Cardiac muscle cell (in vitro differentiated cells and primary cell): ENCODE measurements around the gene PNPLA7. TPM values are rescaled to one million over a fixed set of nuclear protein-coding genes. Genes with fewer than 3 reads are reported as not detected.

ENCODE experiments used
- DNase-seq, 2 donors: peaks; one replicate each; pipeline versions ENCODE4 v3.0.0 to v3.0.0-alpha.2; 2010 to 2017; ENCODE audit warnings: low read depth in 1 of 2, low spot score in 1 of 2
- H3K27ac ChIP-seq: fragments of 200-600 bp; sonication (generic); 2 replicates; pipeline ENCODE4 v1.5.1; 2016
- H3K27me3 ChIP-seq: fragments of 200-600 bp; sonication (generic); 2 replicates; pipeline ENCODE4 v1.6.0; 2016; ENCODE audit warnings: control low read depth
- H3K36me3 ChIP-seq: fragments of 200-600 bp; sonication (generic); 2 replicates; pipeline ENCODE4 v1.5.1; 2016; ENCODE audit warnings: control low read depth
- H3K4me1 ChIP-seq: fragments of 200-600 bp; sonication (generic); 2 replicates; pipeline ENCODE4 v1.8.1; 2017; ENCODE audit warnings: low read depth, mild to moderate bottlenecking, mixed run types
- H3K4me3 ChIP-seq: fragments of 200-600 bp; sonication (generic); 2 replicates; pipeline ENCODE4 v1.5.1; 2016; ENCODE audit warnings: mild to moderate bottlenecking
- H3K9me3 ChIP-seq: fragments of 200-600 bp; sonication (generic); 2 replicates; pipeline ENCODE4 v1.5.1; 2017; ENCODE audit warnings: low read depth, mild to moderate bottlenecking, control low read depth
- CTCF ChIP-seq: IDR thresholded peaks from 2 replicates; pipeline ENCODE4 v1.5.1; 2012; ENCODE audit warnings: low read depth, mild to moderate bottlenecking, low read length
- polyA plus RNA-seq: library from polyadenylated mRNA; unstranded; fragments of >200 nt; fragmentation: Nextera tagmentation; extraction: Ambion mirVana; gene quantifications from 2 replicates; pipeline ENCODE4 v1.2.1, GENCODE V29; 2016
- total RNA-seq: library from RNA; depleted of rRNA; stranded (reverse); fragments of >200 nt; gene quantifications from 2 replicates; pipeline ENCODE4 v1.2.3, GENCODE V29; 2016

The PNPLA7 gene
- total and polyA plus RNA-seq, 2 experiments from 2014 or later, result 1.4 to 3.6 TPM

- H3K9me3 ChIP-seq, result no peaks in the 10 kb centered on the region
- H3K4me3 ChIP-seq, result no peak overlapping the region
- no peak for DNase-seq
- H3K27me3 ChIP-seq, result no peaks in the 10 kb centered on the region
- H3K27ac ChIP-seq, result no peak overlapping the region
- no peaks in the 10 kb centered on the region for H3K36me3 ChIP-seq
- no peak for TF ChIP-seq CTCF
- peaks cover 16% of the 10 kb centered on the region for H3K4me1 ChIP-seq
Observed at GRCh38 chr9:137493364-137494103, 56.7 kb downstream of the PNPLA7 start.

GRCh38 chr9:137492464-137493363 is 57.5 kb downstream of the PNPLA7 start:
- Histone ChIP-seq H3K36me3 (no peaks in the 10 kb centered on the region), H3K27ac (no peak overlapping the region), H3K9me3 (no peaks in the 10 kb centered on the region), H3K27me3 (no peaks in the 10 kb centered on the region), H3K4me3 (no peak overlapping the region), H3K4me1 (peaks cover 16% of the 10 kb centered on the region)
- DNase-seq, result no peak
- TF ChIP-seq CTCF, result no peak

GRCh38 chr9:137491735-137492432 is 58.3 kb downstream of the PNPLA7 start:
- Histone ChIP-seq H3K27ac (no peak overlapping the region), H3K9me3 (no peaks in the 10 kb centered on the region), H3K4me3 (no peak overlapping the region), H3K4me1 (peaks cover 16% of the 10 kb centered on the region), H3K36me3 (no peaks in the 10 kb centered on the region), H3K27me3 (no peaks in the 10 kb centered on the region)
- no peak for TF ChIP-seq CTCF
- peak in 1 of 2 donors; percentile 40 for DNase-seq

GRCh38 chr9:137490532-137491186 is 59.5 kb downstream of the PNPLA7 start:
- Histone ChIP-seq H3K27me3 (no peaks in the 10 kb centered on the region), H3K27ac (no peak overlapping the region), H3K4me1 (peaks cover 16% of the 10 kb centered on the region), H3K36me3 (no peaks in the 10 kb centered on the region), H3K4me3 (no peak overlapping the region), H3K9me3 (no peaks in the 10 kb centered on the region)
- peak in 1 of 2 donors; percentile 5 for DNase-seq
- TF ChIP-seq CTCF, result no peak

GRCh38 chr9:137488906-137489305 is 61.3 kb downstream of the PNPLA7 start:
- Histone ChIP-seq H3K27me3 (no peaks in the 10 kb centered on the region), H3K4me1 (peaks cover 16% of the 10 kb centered on the region), H3K4me3 (no peak overlapping the region), H3K9me3 (no peaks in the 10 kb centered on the region), H3K27ac (no peak overlapping the region), H3K36me3 (no peaks in the 10 kb centered on the region)
- no peak for DNase-seq
- no peak for TF ChIP-seq CTCF
